Loucy (cell line): Measurements from ENCODE around the gene GRK6.

Experiments used
- H2AFZ ChIP-seq: fragments of 200-600 bp; sonication (generic); 2 replicates; pipeline ENCODE4 v1.6.0; 2016; ENCODE audit warnings: antibody characterized with exemption, mild to moderate bottlenecking, low read length, moderate library complexity
- H3F3A ChIP-seq: fragments of 200-600 bp; 2 replicates; pipeline ENCODE4 v1.6.0; 2016; ENCODE audit warnings: antibody characterized with exemption, low read depth, mild to moderate bottlenecking
- H3K27me3 ChIP-seq: fragments of 200-600 bp; sonication (generic); 2 replicates; pipeline ENCODE4 v1.6.1; 2014; ENCODE audit warnings: low read length, mild to moderate bottlenecking; ENCODE audit not compliant: insufficient read depth, poor library complexity, severe bottlenecking
- H3K36me3 ChIP-seq: fragments of 200-600 bp; sonication (generic); 2 replicates; pipeline ENCODE4 v1.6.1; 2016; ENCODE audit warnings: low read length; ENCODE audit not compliant: insufficient read depth
- H3K4me1 ChIP-seq: fragments of 200-600 bp; sonication (generic); 2 replicates; pipeline ENCODE4 v1.5.1; 2014; ENCODE audit warnings: low read length, mild to moderate bottlenecking; ENCODE audit not compliant: insufficient read depth, poor library complexity, severe bottlenecking
- H3K4me2 ChIP-seq: fragments of 200-600 bp; sonication (generic); 2 replicates; pipeline ENCODE4 v1.6.0; 2014; ENCODE audit warnings: antibody characterized with exemption, low read length, low read depth, mild to moderate bottlenecking; ENCODE audit not compliant: poor library complexity, severe bottlenecking
- H3K4me3 ChIP-seq: fragments of 200-600 bp; sonication (generic); 2 replicates; pipeline ENCODE4 v1.5.1; 2014; ENCODE audit warnings: low read length, mild to moderate bottlenecking, mixed read lengths; ENCODE audit not compliant: poor library complexity, severe bottlenecking
- H3K79me2 ChIP-seq: fragments of 200-600 bp; sonication (generic); 2 replicates; pipeline ENCODE4 v1.6.1; 2014; ENCODE audit warnings: low read length; ENCODE audit not compliant: insufficient read depth
- H3K9ac ChIP-seq: fragments of 200-600 bp; sonication (generic); 2 replicates; pipeline ENCODE4 v1.6.0; 2014; ENCODE audit warnings: mild to moderate bottlenecking, low read depth, low read length, moderate library complexity; ENCODE audit not compliant: poor library complexity, severe bottlenecking
- H3K9me2 ChIP-seq: fragments of 200-600 bp; sonication (generic); replicated peaks from 2 replicates; pipeline ENCODE4 v1.6.1; 2016; ENCODE audit warnings: low read depth, low read length, mixed read lengths
- H3K9me3 ChIP-seq: fragments of 200-600 bp; sonication (generic); 2 replicates; pipeline ENCODE4 v1.6.1; 2014; ENCODE audit warnings: mild to moderate bottlenecking, antibody characterized with exemption, low read length, low read depth; ENCODE audit not compliant: insufficient read depth
- H4K20me1 ChIP-seq: fragments of 200-600 bp; sonication (generic); 2 replicates; pipeline ENCODE4 v1.6.0; 2014; ENCODE audit warnings: antibody characterized with exemption, low read length, mild to moderate bottlenecking; ENCODE audit not compliant: insufficient read depth, poor library complexity, severe bottlenecking
- CTCF ChIP-seq: fragments of 200-600 bp; sonication (generic); conservative IDR thresholded peaks from 2 replicates; pipeline ENCODE4 v1.5.1; 2014; ENCODE audit warnings: mild to moderate bottlenecking, antibody characterized with exemption, low read length
- EZH2phosphoT487 ChIP-seq: fragments of 200-600 bp; IDR thresholded peaks from 2 replicates; pipeline ENCODE4 v1.6.1; 2018; ENCODE audit warnings: antibody characterized with exemption, mild to moderate bottlenecking, moderate library complexity, borderline replicate concordance

Gene GRK6

GRCh38 chr5:177432143-177432838 is 5.8 kb downstream of the GRK6 start:
- H3F3A ChIP-seq = no peaks in the 10 kb centered on the region
- peaks cover 16% of the 10 kb centered on the region for H4K20me1 ChIP-seq
- H3K79me2 ChIP-seq = peaks cover 56% of the 10 kb centered on the region
- peak overlapping the region; percentile 65 for H3K9ac ChIP-seq
- H3K27me3 ChIP-seq = no peaks in the 10 kb centered on the region
- peak overlapping the region; percentile 99 for H3K4me2 ChIP-seq
- H3K9me3 ChIP-seq = no peaks in the 10 kb centered on the region
- TF ChIP-seq EZH2phosphoT487 = no peak
- no peak for TF ChIP-seq CTCF
- H3K4me3 ChIP-seq = peak overlapping the region; percentile 95
- H3K4me1 ChIP-seq = peaks cover 46% of the 10 kb centered on the region
- H2AFZ ChIP-seq = no peak overlapping the region
- H3K9me2 ChIP-seq = no peaks in the 10 kb centered on the region
- peaks cover 36% of the 10 kb centered on the region; the same call in 1 of the 2 replicates for H3K36me3 ChIP-seq

GRCh38 chr5:177432839-177433657 is 6.6 kb downstream of the GRK6 start:
- Histone ChIP-seq H4K20me1 (peaks cover 16% of the 10 kb centered on the region), H3K36me3 (peaks cover 36% of the 10 kb centered on the region; the same call in 1 of the 2 replicates), H3K27me3 (no peaks in the 10 kb centered on the region), H3K9me3 (no peaks in the 10 kb centered on the region), H3K4me2 (peak overlapping the region; percentile 99), H3K79me2 (peaks cover 49% of the 10 kb centered on the region), H3K4me3 (no peak overlapping the region), H3K9ac (peak overlapping the region; percentile 65), H3K4me1 (peaks cover 40% of the 10 kb centered on the region), H2AFZ (no peak overlapping the region), H3K9me2 (no peaks in the 10 kb centered on the region), H3F3A (no peaks in the 10 kb centered on the region)
- no peak for TF ChIP-seq CTCF
- TF ChIP-seq EZH2phosphoT487 = no peak

GRCh38 chr5:177433658-177434217 is 7.3 kb downstream of the GRK6 start:
- no peak overlapping the region for H3K9ac ChIP-seq
- H3K9me3 ChIP-seq = no peaks in the 10 kb centered on the region
- H3K4me1 ChIP-seq = peaks cover 38% of the 10 kb centered on the region
- no peaks in the 10 kb centered on the region for H3K9me2 ChIP-seq
- H2AFZ ChIP-seq = no peak overlapping the region
- TF ChIP-seq CTCF (no peak), EZH2phosphoT487 (no peak)
- no peaks in the 10 kb centered on the region for H3K27me3 ChIP-seq
- peaks cover 36% of the 10 kb centered on the region; the same call in 1 of the 2 replicates for H3K36me3 ChIP-seq
- H3K79me2 ChIP-seq = peaks cover 42% of the 10 kb centered on the region
- no peak overlapping the region for H3K4me3 ChIP-seq
- H3F3A ChIP-seq = no peaks in the 10 kb centered on the region
- peaks cover 10% of the 10 kb centered on the region for H4K20me1 ChIP-seq
- no peak overlapping the region for H3K4me2 ChIP-seq
